PC-9 (cell line): ENCODE data around the gene CHI3L1. TPM values are rescaled to one million over a fixed set of nuclear protein-coding genes. Genes with fewer than 3 reads are reported as not detected.

Source experiments
- BruUV-seq: library from RNA; stranded (reverse); fragments of 400-500 nt; replicated peaks from 2 replicates; lab custom pipeline; 2021; lab: Mats Ljungman, UMichigan
- CTCF ChIA-PET: fragments of 300-600 bp; sonication (Branson Sonifier 250); formaldehyde crosslinking; loops from one replicate; lab custom pipeline; 2022; ENCODE audit warnings: antibody characterized with exemption; lab: Charles Lee
- POLR2A ChIA-PET: fragments of 300-600 bp; sonication (Branson Sonifier 250); formaldehyde crosslinking; loops from one replicate; lab custom pipeline; 2022; ENCODE audit warnings: antibody characterized with exemption; ENCODE audit not compliant: unreplicated experiment; lab: Charles Lee
- DNase-seq, 2 experiments: peaks; one replicate each; pipeline versions ENCODE4 v3.0.0 to v3.0.0-alpha.2; 2015 to 2022; ENCODE audit warnings: mixed read lengths in 1 of 2
- H2AFZ ChIP-seq: fragments of 200-600 bp; sonication (generic); 2 replicates; pipeline ENCODE4 v1.8.1; 2017; ENCODE audit warnings: antibody characterized with exemption
- H3F3A ChIP-seq: fragments of 200-600 bp; sonication (generic); 2 replicates; pipeline ENCODE4 v1.8.1; 2017; ENCODE audit warnings: antibody characterized with exemption, mild to moderate bottlenecking, low read depth; ENCODE audit not compliant: insufficient read depth
- H3K27ac ChIP-seq: fragments of 200-600 bp; sonication (generic); 2 replicates; pipeline ENCODE4 v1.6.1; 2016; ENCODE audit warnings: mixed run types
- H3K27me3 ChIP-seq: fragments of 200-600 bp; sonication (generic); 2 replicates; pipeline ENCODE4 v1.6.1; 2016; ENCODE audit warnings: low read depth, mixed run types; ENCODE audit not compliant: insufficient read depth
- H3K36me3 ChIP-seq: fragments of 200-600 bp; sonication (generic); 2 replicates; pipeline ENCODE4 v1.6.1; 2016; ENCODE audit warnings: low read depth, mixed run types
- H3K4me1 ChIP-seq: fragments of 200-600 bp; sonication (generic); replicated peaks from 2 replicates; pipeline ENCODE4 v1.6.1; 2016; ENCODE audit warnings: mixed run types; ENCODE audit not compliant: insufficient read depth
- H3K4me2 ChIP-seq: fragments of 200-600 bp; sonication (generic); 2 replicates; pipeline ENCODE4 v1.6.1; 2017; ENCODE audit warnings: mixed run types
- H3K4me3 ChIP-seq: fragments of 200-600 bp; sonication (generic); 2 replicates; pipeline ENCODE4 v1.6.1; 2016; ENCODE audit warnings: mixed run types
- H3K79me2 ChIP-seq: fragments of 200-600 bp; sonication (generic); 2 replicates; pipeline ENCODE4 v1.6.1; 2017; ENCODE audit warnings: low read depth, mixed run types
- H3K9me2 ChIP-seq: fragments of 200-600 bp; sonication (generic); 2 replicates; pipeline ENCODE4 v1.8.1; 2017; ENCODE audit warnings: mild to moderate bottlenecking; ENCODE audit not compliant: insufficient read depth
- H3K9me3 ChIP-seq: fragments of 200-600 bp; sonication (generic); 2 replicates; pipeline ENCODE4 v1.8.1; 2016; ENCODE audit warnings: low read depth; ENCODE audit not compliant: insufficient read depth
- H4K20me1 ChIP-seq: fragments of 200-600 bp; sonication (generic); 2 replicates; pipeline ENCODE4 v1.8.1; 2017; ENCODE audit not compliant: insufficient read depth
- CTCF ChIP-seq: fragments of 200-600 bp; sonication (generic); conservative IDR thresholded peaks from 2 replicates; pipeline ENCODE4 v1.6.1; 2017; ENCODE audit warnings: mixed run types, antibody characterized with exemption, mild to moderate bottlenecking, moderate library complexity
- EZH2 ChIP-seq: fragments of 200-600 bp; sonication (generic); IDR thresholded peaks from 2 replicates; pipeline ENCODE4 v1.8.0; 2017; ENCODE audit warnings: antibody characterized with exemption, low read depth
- intact Hi-C: fragments of 100-400 bp; cut with micrococcal nuclease; formaldehyde crosslinking; loops from one replicate; pipeline ENCODE4 v1.10.0; 2022; ENCODE audit not compliant: unreplicated experiment
- total RNA-seq: library from RNA; stranded (reverse); gene quantifications from 2 replicates; pipeline ENCODE4 v1.2.3, GENCODE V29; 2021

The CHI3L1 gene
- total RNA-seq, 1 experiment from 2014 or later: not detected

GRCh38 chr1:203156280-203156679 is 30.2 kb downstream of the CHI3L1 start:
- CTCF ChIA-PET: no interaction called here
- no peak overlapping the region for H2AFZ ChIP-seq
- intact Hi-C loops: no loop called here

DNA sequence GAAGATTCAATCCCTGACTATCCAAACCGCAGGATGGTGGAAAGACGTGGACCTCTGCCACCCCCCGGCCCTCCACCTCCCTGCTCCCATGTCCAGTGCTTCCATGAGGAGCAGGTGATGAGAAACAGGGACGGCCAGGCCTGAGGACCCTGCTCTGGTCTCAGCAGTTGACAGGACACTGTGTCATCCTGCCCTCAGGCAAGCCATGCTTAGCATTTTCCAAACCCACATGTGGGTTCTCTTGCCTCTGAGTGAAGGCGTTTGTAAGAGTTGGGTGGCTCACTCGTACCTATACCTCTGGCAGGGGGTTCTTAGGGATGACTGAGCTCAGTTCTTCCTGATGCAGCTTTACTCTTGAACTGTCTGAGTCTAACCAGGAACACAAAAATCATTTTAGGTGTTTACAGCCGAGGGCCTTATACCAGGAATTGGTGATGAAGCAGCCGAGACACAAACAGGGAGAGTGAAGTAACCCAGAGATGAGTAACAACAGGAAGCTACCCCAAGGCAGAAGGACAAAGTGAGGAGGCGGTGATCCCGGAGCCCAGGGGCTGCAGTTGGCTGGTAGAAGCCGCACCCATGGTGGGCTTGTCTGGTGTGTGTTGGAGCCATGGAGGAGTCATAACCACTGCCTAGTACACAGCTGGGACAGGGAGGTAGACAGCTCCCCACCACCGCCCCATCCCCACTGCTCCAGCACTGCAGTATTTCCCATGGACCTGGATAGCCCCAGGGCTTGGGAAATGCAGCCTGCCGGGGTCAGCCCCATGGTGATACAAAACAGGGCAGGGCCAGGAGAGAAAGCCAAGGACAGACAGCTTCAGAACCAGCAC is 32.3 kb downstream of the CHI3L1 start:
- DNase-seq: peak; percentile 71 to 90
- Histone ChIP-seq H3K4me2 (peak overlapping the region; percentile 78), H3K27ac (peak overlapping the region; percentile 83), H2AFZ (no peak overlapping the region), H3F3A (peaks cover 65% of the 10 kb centered on the region), H4K20me1 (no peaks in the 10 kb centered on the region), H3K27me3 (no peaks in the 10 kb centered on the region), H3K4me1 (peaks cover 70% of the 10 kb centered on the region), H3K79me2 (peaks cover 13% of the 10 kb centered on the region), H3K4me3 (peak overlapping the region; percentile 36; the same call in 1 of the 2 replicates), H3K9me3 (peaks cover 8% of the 10 kb centered on the region), H3K36me3 (peaks cover 18% of the 10 kb centered on the region), H3K9me2 (no peaks in the 10 kb centered on the region)
- BruUV-seq: TSS peak; percentile 73
- TF ChIP-seq EZH2 (no peak), CTCF (no peak)
- POLR2A ChIA-PET: interaction anchor here (0.5 kb wide), 1 partner anchor 1967 kb away, joined by 4 read pairs; no protein-coding TSS in a partner anchor
- CTCF ChIA-PET: interaction anchor here (0.6 to 1.5 kb wide), 3 partner anchors 28 to 288 kb away, joined by 3 to 17 read pairs (median 4); no protein-coding TSS in a partner anchor
- intact Hi-C loops: loop anchor here (1.0 to 2.0 kb wide), 2 partner anchors 19 to 26 kb away; no protein-coding TSS in a partner anchor

More at GRCh38 chr1:203156280-203156679, 30.2 kb downstream of the CHI3L1 start:
- peak in 1 of 2 experiments; percentile 69 for DNase-seq
- Histone ChIP-seq H3K9me3 (peaks cover 8% of the 10 kb centered on the region), H3K4me2 (peak overlapping the region; percentile 78), H3F3A (peaks cover 59% of the 10 kb centered on the region), H3K27ac (peak overlapping the region; percentile 83), H4K20me1 (no peaks in the 10 kb centered on the region), H3K4me3 (no peak overlapping the region), H3K79me2 (peaks cover 13% of the 10 kb centered on the region; the same call in 1 of the 2 replicates), H3K4me1 (peaks cover 74% of the 10 kb centered on the region), H3K9me2 (no peaks in the 10 kb centered on the region), H3K27me3 (no peaks in the 10 kb centered on the region), H3K36me3 (peaks cover 18% of the 10 kb centered on the region)
- BruUV-seq: no TSS peak
- POLR2A ChIA-PET: no interaction called here
- TF ChIP-seq EZH2 (no peak), CTCF (no peak)

DNA sequence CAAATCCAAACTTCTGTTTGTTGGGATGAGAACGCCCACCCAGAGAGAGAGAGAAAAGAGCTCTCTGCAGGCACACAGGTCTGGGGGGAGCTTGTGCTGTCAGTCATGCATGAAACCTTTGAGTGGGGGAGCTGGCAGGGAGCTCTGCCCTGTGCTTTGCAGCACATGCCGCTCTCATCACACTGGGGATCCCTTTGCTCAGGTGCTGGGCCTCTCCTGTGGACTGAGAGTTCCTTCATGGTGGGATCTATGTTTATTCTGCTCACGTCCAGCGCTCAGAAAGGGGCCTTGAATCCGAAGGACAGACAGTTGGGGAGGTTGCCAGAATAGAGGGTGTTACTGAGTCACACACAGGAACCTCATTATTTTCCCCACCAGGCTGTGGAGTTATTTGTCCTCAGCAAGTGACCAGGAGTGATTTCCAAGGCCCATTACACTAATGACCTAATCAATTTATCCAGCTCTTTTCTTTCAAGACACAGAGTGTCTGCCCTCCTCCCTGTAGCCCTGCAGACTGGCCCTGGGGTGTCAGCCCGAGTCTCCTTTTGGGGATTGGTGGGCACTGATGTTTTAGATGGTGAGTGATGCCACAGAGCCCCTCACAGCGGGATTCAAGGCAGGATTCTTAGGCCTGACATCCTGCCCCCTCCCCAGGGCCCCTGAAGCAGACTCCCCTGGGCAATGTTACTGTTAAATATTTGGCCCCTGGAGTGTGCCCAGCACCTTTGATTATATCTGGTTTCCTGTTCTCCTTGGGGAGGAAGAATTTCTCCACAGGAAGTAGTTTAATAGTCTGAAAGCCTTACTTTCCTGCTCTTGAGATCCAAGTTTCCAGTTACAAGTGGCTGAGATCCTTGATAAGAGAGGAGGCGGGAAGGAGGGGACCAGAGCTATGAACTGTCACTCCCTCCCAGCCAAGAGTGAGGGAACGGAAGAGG is 33.2 kb downstream of the CHI3L1 start:
- H3K4me3 ChIP-seq: peak overlapping the region; percentile 36; the same call in 1 of the 2 replicates
- H3K4me1 ChIP-seq: peaks cover 70% of the 10 kb centered on the region
- ChIA-PET CTCF (interaction anchor here (1.2 to 1.5 kb wide), 3 partner anchors 19 to 35 kb away, joined by 3 to 17 read pairs (median 4); no protein-coding TSS in a partner anchor), POLR2A (no interaction called here)
- peak overlapping the region; percentile 78 for H3K4me2 ChIP-seq
- H3K27me3 ChIP-seq: no peaks in the 10 kb centered on the region
- intact Hi-C loops: loop anchor here (2.0 kb wide), 1 partner anchor 19 kb away; no protein-coding TSS in a partner anchor
- H3K27ac ChIP-seq: peak overlapping the region; percentile 83
- peaks cover 13% of the 10 kb centered on the region for H3K79me2 ChIP-seq
- no peaks in the 10 kb centered on the region for H3K9me2 ChIP-seq
- peaks cover 10% of the 10 kb centered on the region; the same call in 1 of the 2 replicates for H3K36me3 ChIP-seq
- peaks cover 5% of the 10 kb centered on the region for H3K9me3 ChIP-seq
- TSS peak; percentile 71 for BruUV-seq
- peaks cover 66% of the 10 kb centered on the region for H3F3A ChIP-seq
- no peak overlapping the region for H2AFZ ChIP-seq
- TF ChIP-seq EZH2 (no peak), CTCF (no peak)
- H4K20me1 ChIP-seq: no peaks in the 10 kb centered on the region
- DNase-seq: peak in 1 of 2 experiments; percentile 72
